Fibroblast of the aortic adventitia (primary cell): ENCODE results near the gene TRPM3. TPM values are rescaled to one million over a fixed set of nuclear protein-coding genes. Genes with fewer than 3 reads are reported as not detected.
A peak's percentile ranks its signal among the peaks of the same experiment; 100 is the strongest.

Experiments
- DNase-seq: peaks from one replicate; pipeline ENCODE4 v3.0.0-alpha.2; 2010; ENCODE audit warnings: low read depth
- H3K4me3 ChIP-seq: 2 replicates; pipeline ENCODE4 v1.5.1; 2011; ENCODE audit warnings: low read depth, mild to moderate bottlenecking, control low read depth, low read length, moderate library complexity
- CTCF ChIP-seq: IDR thresholded peaks from 2 replicates; pipeline ENCODE4 v1.5.1; 2011; ENCODE audit warnings: mild to moderate bottlenecking, low read length, control low read depth, inconsistent platforms; ENCODE audit not compliant: insufficient read depth
- total RNA-seq: library from RNA; depleted of rRNA; stranded (reverse); fragments of >200 nt; gene quantifications from 2 replicates; pipeline ENCODE4 v1.2.3, GENCODE V29; 2012; ENCODE audit warnings: low replicate concordance

Gene TRPM3
- total RNA-seq, 1 donor = 8.8 TPM

GRCh38 chr9:70578720-70579119 lies 542.7 kb downstream of the TRPM3 start:
- TF ChIP-seq CTCF = no peak
- H3K4me3 ChIP-seq = no peak overlapping the region
- no peak for DNase-seq

GRCh38 chr9:70577671-70578070 lies 543.8 kb downstream of the TRPM3 start:
- DNase-seq = no peak
- H3K4me3 ChIP-seq = no peak overlapping the region
- no peak for TF ChIP-seq CTCF

- no peak for TF ChIP-seq CTCF
- H3K4me3 ChIP-seq = no peak overlapping the region
- no peak for DNase-seq
Measured at GRCh38 chr9:70576116-70576515, 545.3 kb downstream of the TRPM3 start.

- peak; percentile 8 for TF ChIP-seq CTCF
- no peak overlapping the region for H3K4me3 ChIP-seq
- peak; percentile 88 for DNase-seq
Measured at GRCh38 chr9:70574151-70574837, 547.1 kb downstream of the TRPM3 start.

- TF ChIP-seq CTCF = no peak
- no peak for DNase-seq
- H3K4me3 ChIP-seq = no peak overlapping the region
Measured at GRCh38 chr9:70573308-70573707, 548.1 kb downstream of the TRPM3 start.

GRCh38 chr9:70571258-70571657 lies 550.2 kb downstream of the TRPM3 start:
- no peak overlapping the region for H3K4me3 ChIP-seq
- TF ChIP-seq CTCF = no peak
- DNase-seq = no peak

- no peak for TF ChIP-seq CTCF
Measured at GRCh38 chr9:70569791-70570190, 551.6 kb downstream of the TRPM3 start.

More at GRCh38 chr9:70569791-70570190, 551.6 kb downstream of the TRPM3 start:
- no peak for DNase-seq
- H3K4me3 ChIP-seq = no peak overlapping the region
